ENCODE data around the gene SIRPB2. TPM values are rescaled to one million over a fixed set of nuclear protein-coding genes. Genes with fewer than 3 reads are reported as not detected.
A peak's percentile ranks its signal among the peaks of the same experiment; 100 is the strongest.

SIRPB2 gene
- total RNA-seq, 1 donor from 2014 or later, result 3.2 TPM

DNA sequence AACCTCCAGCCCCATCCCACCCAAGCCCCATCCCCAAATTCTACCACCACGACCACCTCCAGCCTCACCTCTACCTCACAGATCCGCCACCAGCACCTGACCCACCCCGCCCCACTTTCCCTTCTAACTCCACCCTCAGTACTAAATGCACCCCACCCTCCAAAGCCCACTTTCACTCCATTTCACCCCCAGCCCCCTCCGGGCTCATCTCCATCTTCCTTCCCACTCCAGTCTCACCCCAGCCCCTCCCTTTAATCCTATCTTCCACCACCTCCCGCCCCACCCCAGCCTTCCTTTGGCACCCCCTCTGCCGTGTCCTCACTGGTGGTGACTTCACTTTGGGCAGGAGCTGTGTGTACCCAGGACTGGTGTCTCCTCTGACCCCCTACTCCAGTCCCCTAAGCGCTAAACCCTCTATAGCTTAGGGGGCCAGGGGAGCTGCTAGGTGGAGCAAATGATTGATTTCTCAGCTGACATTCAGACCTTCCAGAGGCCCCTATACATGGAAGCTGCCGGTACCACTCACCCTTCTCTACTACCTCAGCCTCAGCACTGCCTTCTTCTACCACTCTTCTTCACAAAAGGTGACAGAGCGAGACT, 21.8 kb downstream of the SIRPB2 start:
- peaks cover 4% of the 10 kb centered on the region for H3K36me3 ChIP-seq
- TF ChIP-seq, protein P1, sequence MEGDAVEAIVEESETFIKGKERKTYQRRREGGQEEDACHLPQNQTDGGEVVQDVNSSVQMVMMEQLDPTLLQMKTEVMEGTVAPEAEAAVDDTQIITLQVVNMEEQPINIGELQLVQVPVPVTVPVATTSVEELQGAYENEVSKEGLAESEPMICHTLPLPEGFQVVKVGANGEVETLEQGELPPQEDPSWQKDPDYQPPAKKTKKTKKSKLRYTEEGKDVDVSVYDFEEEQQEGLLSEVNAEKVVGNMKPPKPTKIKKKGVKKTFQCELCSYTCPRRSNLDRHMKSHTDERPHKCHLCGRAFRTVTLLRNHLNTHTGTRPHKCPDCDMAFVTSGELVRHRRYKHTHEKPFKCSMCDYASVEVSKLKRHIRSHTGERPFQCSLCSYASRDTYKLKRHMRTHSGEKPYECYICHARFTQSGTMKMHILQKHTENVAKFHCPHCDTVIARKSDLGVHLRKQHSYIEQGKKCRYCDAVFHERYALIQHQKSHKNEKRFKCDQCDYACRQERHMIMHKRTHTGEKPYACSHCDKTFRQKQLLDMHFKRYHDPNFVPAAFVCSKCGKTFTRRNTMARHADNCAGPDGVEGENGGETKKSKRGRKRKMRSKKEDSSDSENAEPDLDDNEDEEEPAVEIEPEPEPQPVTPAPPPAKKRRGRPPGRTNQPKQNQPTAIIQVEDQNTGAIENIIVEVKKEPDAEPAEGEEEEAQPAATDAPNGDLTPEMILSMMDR (IDR thresholded peaks at IDR 0.05; ENCODE audit: borderline replicate concordance), result no peak
- H3K9me3 ChIP-seq (replicated peaks), result no peaks in the 10 kb centered on the region
- H3K27ac ChIP-seq (replicated peaks), result no peak overlapping the region
- no peaks in the 10 kb centered on the region for H3K27me3 ChIP-seq (ENCODE audit: low read depth)
- no peak for DNase-seq
- H3K4me3 ChIP-seq, result no peak overlapping the region
- intact Hi-C loops (cut with micrococcal nuclease), result no loop called here
- peaks cover 37% of the 10 kb centered on the region for H3K4me1 ChIP-seq

DNA sequence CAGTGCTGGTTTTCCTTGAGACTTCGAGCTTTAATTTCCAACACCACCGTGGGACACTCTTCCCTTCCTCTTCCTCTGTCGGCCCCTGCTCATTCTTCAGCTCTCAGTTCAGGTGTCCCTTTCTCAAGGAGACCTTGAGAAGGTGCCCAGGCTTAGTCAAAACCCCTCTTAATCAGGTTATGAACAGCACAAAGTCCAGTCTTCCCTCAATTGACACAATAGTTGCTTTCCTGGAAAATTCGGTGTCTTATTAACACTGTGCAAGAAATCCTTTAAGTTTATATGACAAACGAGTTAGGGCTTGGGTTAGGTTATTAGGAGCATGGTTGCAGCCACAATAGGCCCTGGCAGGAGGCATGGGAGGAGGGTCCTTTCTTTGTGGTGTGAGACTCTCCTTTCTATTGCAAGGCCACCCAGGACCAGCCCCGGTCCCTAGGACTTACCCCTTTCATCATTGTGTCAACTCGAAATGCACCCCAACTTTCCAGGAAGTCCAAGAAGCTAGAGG, 23.0 kb downstream of the SIRPB2 start:
- H3K9me3 ChIP-seq (replicated peaks), result no peaks in the 10 kb centered on the region
- H3K4me1 ChIP-seq, result peaks cover 48% of the 10 kb centered on the region
- peak overlapping the region; percentile 95 for H3K27ac ChIP-seq (replicated peaks)
- intact Hi-C loops (cut with micrococcal nuclease), result no loop called here
- TF ChIP-seq, protein P1 (IDR thresholded peaks at IDR 0.05; ENCODE audit: borderline replicate concordance), result no peak
- DNase-seq, result no peak
- no peak overlapping the region for H3K4me3 ChIP-seq
- H3K36me3 ChIP-seq, result peaks cover 17% of the 10 kb centered on the region
- H3K27me3 ChIP-seq (ENCODE audit: low read depth), result no peaks in the 10 kb centered on the region

DNA sequence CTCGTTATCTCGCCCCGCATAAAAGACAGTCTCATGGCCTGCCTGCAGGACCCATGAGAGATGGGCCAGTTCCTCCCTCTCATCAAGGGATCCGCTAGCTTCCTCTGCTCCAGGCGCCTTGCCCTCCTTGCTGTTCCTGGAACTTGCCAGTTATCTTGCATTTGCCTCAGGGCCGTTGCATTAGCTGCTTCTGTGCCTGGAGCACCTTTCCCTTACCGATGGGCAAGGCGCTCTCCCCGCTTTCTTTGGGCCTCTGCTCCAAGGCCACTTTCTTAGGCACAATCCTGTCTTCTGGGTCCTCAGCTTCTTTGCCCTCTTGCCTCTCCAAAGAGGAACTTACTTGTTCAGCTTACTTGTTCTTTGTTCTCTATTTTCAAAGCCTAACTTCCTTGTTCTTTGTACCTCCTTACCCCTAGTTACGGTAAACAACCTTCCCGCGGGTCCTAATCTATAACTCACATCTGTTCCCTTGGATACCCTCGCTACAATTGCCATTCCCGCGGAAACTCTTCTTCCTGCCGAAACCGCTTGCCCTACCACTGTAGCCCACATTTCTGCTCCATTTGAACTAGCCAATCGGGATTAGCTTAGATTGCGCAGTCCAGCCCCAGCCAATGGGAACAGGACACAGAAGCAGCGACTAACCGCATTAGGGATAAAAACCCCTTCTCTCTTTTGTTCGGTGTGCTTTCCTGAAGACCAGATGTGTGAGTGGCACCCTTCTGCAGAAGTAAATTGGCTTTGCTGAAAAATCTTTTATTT, 23.7 kb downstream of the SIRPB2 start:
- Histone ChIP-seq H3K36me3 (peaks cover 22% of the 10 kb centered on the region), H3K27ac (replicated peaks) (peak overlapping the region; percentile 95), H3K27me3 (ENCODE audit: low read depth) (no peaks in the 10 kb centered on the region), H3K9me3 (replicated peaks) (no peaks in the 10 kb centered on the region), H3K4me3 (peak overlapping the region; percentile 100), H3K4me1 (peaks cover 53% of the 10 kb centered on the region)
- TF ChIP-seq, protein P1 (IDR thresholded peaks at IDR 0.05; ENCODE audit: borderline replicate concordance), result no peak
- intact Hi-C loops (cut with micrococcal nuclease), result no loop called here
- DNase-seq, result no peak

DNA sequence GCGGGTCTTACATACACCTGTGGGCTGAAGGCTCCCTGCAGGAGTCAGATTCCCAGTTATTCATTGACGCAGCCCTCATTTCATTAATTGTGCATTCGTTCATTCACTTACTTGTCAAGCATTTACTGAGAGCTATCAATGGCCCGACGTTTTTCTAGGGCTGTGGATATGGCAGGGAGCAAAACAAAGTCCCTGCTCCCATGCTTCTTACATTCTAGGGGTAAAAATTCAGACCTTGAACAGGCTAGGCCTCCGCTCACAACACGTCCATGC, 24.2 kb downstream of the SIRPB2 start:
- no peak for DNase-seq
- Histone ChIP-seq H3K27ac (replicated peaks) (peak overlapping the region; percentile 95), H3K9me3 (replicated peaks) (no peaks in the 10 kb centered on the region), H3K4me3 (peak overlapping the region; percentile 100), H3K4me1 (peaks cover 57% of the 10 kb centered on the region), H3K36me3 (peaks cover 26% of the 10 kb centered on the region), H3K27me3 (ENCODE audit: low read depth) (no peaks in the 10 kb centered on the region)
- TF ChIP-seq, protein P1 (IDR thresholded peaks at IDR 0.05; ENCODE audit: borderline replicate concordance), result no peak
- intact Hi-C loops (cut with micrococcal nuclease), result no loop called here

DNA sequence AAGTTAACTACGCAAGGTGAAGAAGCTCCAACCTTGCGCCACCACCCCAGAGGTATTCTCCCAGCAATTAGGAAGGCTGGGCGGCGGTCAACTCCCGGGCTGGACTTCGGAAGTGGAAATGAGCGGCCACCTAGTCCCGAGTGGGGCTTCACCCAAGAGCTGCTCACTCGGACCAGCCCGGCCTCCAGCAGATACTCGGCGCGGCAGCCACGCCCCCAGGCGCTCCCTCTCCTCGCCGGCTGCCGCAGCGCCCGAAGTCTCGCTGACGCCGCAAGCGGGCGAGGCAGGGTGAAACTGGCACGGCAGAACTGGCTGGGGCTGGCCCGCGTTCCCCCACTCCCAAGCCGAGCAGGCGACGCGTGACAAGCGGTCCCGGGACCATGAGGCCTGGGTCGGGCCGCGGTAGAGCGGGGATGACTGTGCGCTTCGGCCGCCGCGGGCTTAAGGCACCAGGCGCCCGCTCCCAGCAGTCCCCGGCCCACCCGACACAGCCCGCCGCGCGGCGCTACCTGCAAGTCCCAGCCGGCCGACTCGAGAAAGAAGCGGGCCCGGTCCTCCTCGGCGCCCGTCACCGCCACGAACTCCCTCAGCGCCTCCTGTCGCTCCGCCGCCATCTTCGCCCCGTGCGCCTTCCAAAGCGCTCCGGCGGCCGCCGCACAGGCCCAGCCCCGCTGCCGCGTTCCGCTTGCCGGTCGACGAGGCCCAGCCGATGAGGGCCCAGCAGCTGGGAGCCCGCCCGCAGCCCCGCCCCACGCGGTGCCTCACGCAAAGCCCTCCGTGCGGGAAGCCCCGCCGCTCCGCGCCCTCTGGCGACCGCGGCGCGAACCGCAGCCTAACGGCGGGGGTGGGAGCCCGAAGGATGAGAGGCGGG, 24.8 kb downstream of the SIRPB2 start, which contains the start of gene NSFL1C:
TSS of gene NSFL1C (minus strand) at position 639 of the 871 bp plus-strand sequence. CDS start at position 614, 25 bp downstream.
- no peaks in the 10 kb centered on the region for H3K9me3 ChIP-seq (replicated peaks)
- H3K27ac ChIP-seq (replicated peaks), result peak within 1 kb of the TSS; percentile 95
- no peaks in the 10 kb centered on the region for H3K27me3 ChIP-seq (ENCODE audit: low read depth)
- intact Hi-C loops (cut with micrococcal nuclease), result no loop called here
- H3K36me3 ChIP-seq, result peaks cover 29% of the 10 kb centered on the region
- DNase-seq, result peak; percentile 96
- TF ChIP-seq, protein P1 (IDR thresholded peaks at IDR 0.05; ENCODE audit: borderline replicate concordance), result peak; percentile 98
- H3K4me3 ChIP-seq, result peak within 1 kb of the TSS; percentile 100
- peaks cover 58% of the 10 kb centered on the region for H3K4me1 ChIP-seq

Data from left ventricle myocardium inferior (tissue), 1 donor.